ENCODE data around the gene NAMPT.

DNA sequence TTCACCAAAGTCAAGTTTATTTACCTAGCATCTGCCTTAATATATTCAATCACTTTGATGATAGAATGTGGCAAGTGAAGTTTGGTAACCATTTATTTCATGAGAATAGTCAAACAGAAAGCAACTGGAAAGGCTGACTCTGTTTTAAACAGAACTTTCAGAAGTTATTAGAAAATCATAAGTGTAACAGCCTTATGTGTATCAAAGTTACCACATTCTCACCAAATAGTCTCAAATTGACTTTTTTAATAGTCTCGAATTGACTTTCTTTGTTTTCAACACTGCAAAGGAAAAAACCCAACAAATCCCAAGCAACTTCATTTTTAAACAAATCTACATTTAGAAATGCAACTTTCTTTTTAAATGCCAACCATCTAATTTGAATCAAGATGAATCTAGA, 29.5 kb downstream of the NAMPT start:
- no peak for TF ChIP-seq CTCF (conservative IDR thresholded peaks at IDR 0.05; ENCODE audit: low read depth, low read length)
- TF ChIP-seq EZH2phosphoT487 (IDR thresholded peaks at IDR 0.05; ENCODE audit: borderline replicate concordance, low read length): no peak
- TF ChIP-seq EZH2 (IDR thresholded peaks at IDR 0.05; ENCODE audit: low read length, unreplicated experiment): no peak

Measured in PC-3 (cell line).